NCI-H82 (cell line): ENCODE data around the gene KLRF1.

Source experiments
- DNase-seq: peaks from one replicate; lab custom pipeline; 2025; lab: John Stamatoyannopoulos, UW

Gene KLRF1, protein sequence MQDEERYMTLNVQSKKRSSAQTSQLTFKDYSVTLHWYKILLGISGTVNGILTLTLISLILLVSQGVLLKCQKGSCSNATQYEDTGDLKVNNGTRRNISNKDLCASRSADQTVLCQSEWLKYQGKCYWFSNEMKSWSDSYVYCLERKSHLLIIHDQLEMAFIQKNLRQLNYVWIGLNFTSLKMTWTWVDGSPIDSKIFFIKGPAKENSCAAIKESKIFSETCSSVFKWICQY

GRCh38 chr12:9827209-9827888, at the start of gene KLRF1:
TSS of gene KLRF1 (plus strand) at chr12:9827481. CDS start at chr12:9827545, 64 bp downstream.
- DNase-seq: no peak

DNA sequence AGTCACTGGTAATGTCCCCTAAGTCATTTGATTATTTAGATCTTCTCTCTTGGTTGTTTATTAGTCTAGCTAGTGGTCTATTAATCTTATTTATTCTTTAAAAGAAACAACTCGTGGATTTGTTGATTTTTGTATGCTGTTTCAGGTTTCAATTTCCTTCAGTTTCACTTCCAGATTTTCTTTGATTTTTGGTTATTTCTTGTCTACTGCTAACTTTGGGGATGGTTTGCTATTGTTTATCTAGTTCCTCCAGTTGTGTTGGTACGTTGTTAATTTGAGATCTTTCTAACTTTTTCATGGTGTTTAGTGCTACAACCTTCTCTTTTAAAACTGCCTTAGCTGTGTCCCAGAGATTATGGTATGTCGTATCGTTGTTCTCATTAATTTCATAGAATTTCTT, 48.1 kb upstream of the KLRF1 start:
- DNase-seq: no peak

GRCh38 chr12:9781360-9781759, 45.9 kb upstream of the KLRF1 start:
- DNase-seq: no peak

DNA sequence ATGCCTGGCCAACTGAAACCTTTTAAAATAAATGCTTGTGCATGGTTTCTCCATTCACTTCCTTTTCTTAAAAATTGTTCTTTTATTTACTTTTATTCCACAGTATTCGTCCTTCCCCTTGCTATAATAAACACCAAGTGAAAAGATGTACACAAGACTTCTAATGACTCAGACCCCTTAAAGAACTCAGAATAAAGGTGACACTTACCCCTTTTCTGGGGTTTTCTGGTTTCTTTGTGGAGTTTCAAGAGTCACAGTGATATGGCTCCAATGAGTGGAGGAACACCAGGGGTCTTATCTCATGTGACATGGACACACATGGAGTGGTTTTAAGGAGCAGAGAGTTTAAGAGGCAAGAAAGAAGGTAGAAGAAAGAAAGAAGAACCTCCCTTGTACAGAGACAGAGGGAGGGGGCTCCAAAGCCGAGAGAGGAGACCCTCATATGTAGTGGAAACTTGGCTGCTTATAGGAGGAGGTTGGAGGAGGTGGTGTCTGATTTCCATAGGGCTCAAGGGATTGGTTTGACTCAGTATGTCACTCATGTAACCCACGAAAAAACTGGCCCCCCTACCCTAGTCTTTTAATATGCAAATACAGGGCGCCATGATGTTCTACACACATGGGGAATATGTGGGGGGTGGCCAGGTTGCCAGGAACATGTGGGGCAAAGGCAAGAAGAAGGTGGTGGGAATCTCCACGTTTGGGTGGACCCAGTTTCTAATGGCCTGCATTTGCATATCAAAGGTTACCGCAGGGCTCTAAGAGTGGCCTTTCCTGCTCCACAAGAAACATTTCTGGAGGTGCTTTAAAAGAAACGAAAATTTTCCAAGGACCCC, 44.5 kb upstream of the KLRF1 start:
- no peak for DNase-seq

- no peak for DNase-seq
These were observed 43.0 kb upstream of the KLRF1 start for GRCh38 chr12:9784326-9784725.

DNA sequence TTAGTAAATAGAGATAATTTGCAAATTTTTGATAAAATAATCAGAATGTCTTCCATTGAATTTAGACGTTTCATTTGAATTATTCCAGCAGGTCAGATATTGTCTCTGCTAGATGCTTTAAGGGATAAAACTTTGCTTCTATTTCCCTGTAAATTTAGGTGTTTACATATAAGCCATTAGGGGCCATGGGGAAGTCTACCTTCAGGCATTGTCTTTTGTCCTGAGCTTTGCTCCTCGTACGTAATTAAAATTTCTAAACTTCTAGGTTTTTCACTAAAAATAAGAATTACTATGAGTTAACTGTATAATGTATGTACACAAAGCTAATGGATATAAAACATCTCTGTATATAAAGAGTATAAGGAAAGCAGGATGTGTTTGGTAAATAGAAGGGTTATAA, 42.5 kb upstream of the KLRF1 start:
- DNase-seq: no peak

DNA sequence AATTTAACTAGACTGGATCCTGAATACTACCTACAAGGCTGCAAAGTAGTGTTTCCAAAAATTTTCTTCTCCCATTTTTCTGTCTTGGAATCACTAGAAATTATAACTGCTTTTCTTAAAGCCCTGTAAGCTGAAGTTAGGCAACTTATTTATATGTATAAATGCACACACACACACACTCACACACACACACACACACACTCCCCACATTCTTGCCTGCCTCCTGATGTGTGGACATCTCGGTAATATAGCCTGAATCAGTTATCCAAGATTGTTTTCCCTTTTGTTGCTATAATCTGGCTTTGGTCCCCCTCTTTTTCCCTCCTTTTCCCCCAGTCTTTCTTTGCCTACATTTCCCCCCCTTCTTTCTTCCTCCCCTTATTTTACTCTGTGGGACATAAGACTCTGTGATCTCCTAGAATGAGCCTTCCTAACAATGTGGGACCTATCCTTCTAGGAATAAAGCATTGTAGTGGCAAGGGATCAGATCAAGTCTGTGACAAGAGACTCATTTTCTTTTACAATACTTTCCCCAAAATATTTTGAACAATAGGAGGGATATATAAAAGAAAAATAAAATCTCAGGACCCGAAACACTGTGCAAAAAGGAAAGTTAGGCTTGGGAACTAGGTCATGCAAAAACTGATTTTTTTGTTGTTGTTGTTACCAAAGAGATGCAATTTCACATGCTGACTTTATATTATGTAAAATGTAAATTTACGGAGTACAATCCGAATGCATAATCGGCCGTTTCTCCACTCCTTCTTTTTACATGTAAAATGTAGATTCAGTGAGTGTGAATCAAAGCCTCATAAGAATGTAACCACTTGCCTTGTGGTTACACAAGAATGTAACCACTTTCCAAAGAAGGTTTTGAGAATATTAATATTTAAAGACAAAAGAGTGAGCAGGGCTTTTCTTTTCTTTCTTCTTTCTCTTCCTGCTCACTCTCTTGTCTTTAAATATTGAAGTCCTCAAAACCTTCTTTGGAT, 40.3 kb upstream of the KLRF1 start:
- DNase-seq: no peak

DNA sequence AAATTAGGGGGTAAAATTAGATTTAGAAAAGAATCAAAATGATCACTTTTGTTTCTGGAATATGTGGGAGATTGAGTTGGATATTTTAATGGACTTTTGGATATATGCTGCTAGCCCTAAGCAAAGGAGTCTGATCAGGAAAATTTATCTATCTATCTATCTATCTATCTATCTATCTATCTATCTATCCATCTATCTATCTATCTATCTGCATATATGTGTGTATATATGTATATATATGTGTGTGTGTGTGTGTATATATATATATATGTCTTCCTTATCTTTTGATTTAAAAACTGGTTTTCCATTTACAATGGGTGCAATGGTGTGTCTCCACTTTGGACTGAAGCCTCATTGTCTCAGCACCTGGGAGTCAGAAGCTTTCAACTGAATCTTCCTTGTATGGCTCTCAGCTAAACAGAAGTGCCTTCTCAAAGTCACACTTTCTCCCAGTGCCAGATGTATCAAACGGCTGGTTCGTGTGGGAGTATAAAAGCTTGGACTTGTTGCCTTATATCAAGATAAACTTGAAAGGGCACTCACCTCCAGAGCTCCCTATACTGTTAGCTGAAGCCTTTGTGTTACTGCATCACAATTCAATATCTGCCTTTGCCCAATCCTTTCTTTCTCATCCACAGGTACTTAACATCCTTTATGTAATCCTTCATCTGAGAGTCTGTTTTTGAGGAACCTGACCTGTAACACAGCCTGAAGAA, 34.9 kb upstream of the KLRF1 start:
- no peak for DNase-seq

- DNase-seq: no peak
These were observed 34.2 kb upstream of the KLRF1 start for GRCh38 chr12:9792961-9793617.

DNA sequence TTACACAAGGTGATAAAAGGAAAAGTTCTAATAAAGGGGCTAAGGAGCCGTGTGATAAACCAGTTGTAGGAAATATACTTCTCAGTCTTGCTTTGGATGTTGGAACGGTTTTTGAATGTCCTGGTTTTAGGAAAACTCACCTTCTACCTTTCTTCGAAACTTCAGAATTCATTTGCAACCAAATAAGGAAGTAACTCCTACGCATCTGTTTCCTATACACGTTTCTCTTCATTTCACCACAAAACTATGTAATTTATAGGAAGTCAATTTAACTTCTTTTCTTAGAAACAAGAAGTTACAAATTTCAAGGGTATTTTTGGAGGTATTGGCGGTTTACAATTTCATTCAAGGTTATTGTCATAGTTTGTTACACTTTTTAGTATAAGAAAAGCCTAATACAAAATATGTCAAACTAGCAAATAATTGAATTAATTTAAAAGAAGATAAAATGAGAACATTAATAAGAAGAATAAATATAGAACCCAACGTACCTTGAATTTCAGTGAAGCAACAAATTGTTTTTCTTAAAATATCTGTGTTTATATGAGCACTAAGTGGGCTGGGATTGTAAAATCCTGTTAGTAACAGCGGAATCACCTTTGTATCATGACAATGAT, 33.4 kb upstream of the KLRF1 start:
- DNase-seq: no peak

DNA sequence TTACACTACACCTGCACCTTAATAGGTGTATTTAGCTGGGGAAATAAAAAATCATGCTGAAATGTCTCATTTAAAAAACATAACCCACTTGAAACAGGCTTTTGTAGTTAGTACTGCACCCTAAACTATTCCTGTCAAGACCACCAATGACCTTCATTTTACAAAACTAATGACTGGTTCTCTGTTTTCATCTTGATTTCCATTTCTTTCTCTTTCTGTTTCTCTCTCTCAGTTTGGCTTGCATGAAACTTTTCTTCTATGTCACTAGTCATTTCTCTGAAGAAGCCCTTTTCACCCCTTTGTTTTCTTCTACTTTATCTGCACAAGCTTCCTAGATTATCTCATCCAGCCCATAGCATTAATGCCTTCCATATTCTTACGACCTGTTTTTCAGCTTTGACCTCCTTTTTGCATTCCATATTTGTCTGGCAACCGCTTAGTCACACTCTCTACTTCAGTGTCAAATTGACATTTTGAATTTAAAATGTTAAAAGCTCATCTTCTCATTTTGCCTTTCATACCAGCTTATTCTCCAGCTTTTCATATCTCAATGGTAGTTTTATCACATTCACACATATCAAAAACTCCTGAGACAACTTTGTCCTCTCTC, 32.7 kb upstream of the KLRF1 start:
- DNase-seq: no peak

GRCh38 chr12:9795945-9796344, 31.3 kb upstream of the KLRF1 start:
- no peak for DNase-seq

DNA sequence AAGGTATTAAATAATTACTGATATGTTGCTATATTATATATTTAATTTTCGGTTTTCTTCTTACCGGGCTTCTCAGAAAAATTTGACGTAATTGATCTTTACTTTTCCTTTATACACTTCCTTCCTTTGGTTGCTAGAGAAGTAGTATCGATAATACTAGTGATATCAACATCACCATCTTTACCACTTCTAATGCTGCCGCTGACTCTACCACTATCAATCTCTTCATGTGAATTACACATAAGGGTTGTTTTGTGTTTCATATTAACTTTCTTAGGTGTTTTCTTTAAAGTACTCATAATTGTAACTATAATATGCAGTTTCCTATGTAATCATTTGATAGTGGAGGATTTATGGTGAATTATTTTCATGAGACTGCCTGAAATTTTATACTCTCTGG, 30.9 kb upstream of the KLRF1 start:
- no peak for DNase-seq

GRCh38 chr12:9796971-9797370, 30.3 kb upstream of the KLRF1 start:
- DNase-seq: no peak

DNA sequence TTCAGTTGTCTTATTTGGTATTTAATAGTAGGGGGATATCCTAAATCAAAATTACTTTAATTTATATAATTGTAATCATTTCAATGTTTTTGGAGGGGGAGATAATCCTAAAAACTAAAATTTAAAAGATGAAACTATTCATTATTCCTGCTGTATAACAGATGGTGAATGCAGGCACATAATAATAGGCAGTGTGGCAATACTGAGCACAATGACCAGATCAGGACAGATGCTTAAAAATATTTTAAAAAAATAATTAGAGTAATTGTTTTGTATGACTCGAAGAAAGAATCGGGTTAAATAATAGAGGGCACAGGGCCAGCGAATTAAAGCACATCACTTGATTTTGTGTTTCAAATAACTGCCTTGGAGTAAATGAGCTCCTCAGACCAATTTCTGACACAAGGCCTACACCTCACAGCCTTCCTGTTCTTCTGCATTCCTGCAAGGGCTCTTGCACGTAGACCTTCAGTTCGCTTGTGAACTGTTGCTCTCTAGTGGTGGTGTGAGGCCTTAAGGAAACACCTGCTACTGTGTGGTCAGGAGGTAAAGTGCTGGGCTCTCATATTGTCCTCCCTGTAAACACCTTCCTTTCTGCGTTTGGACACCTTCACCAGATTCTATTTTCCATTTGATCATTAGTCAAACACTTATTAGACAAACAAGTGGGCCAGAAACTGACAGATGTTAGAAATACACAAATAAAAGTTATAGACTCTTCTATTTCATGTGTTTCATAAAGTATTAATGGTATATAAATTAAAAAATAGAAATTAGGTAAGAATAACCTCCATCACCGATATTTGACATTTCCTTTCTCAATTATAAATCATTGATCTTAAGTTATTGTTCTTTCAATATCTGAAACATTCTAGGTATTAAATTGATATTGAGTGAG, 29.3 kb upstream of the KLRF1 start:
- peak; percentile 53 for DNase-seq

DNA sequence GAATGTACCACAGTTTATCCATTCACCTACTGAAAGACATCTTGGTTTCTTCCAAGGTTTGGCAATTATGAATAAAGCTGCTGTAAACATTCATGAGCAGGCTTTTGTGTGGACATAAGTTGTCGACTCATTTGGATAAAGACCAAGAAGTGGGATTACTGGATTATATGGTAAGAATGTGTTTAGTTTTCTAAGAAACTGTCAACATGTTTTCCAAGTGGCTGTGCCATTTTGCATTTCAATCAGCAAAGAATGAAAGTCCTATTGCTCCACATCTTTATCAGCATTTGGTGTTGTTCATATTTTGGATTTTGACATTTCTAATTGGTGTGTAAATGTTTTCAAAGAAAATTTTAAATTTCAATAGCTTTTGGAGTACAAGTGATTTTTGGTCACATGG, 27.3 kb upstream of the KLRF1 start:
- peak; percentile 6 for DNase-seq

GRCh38 chr12:9805883-9806282, 21.4 kb upstream of the KLRF1 start:
- no peak for DNase-seq

- no peak for DNase-seq
These were observed 20.6 kb upstream of the KLRF1 start for GRCh38 chr12:9806714-9807113.

- no peak for DNase-seq
These were observed 18.8 kb upstream of the KLRF1 start for GRCh38 chr12:9808504-9808903.
